H9 (cell line): Measurements from ENCODE around the gene SP140. TPM values are rescaled to one million over a fixed set of nuclear protein-coding genes. Genes with fewer than 3 reads are reported as not detected.

Source experiments
- DNase-seq: peaks from one replicate; pipeline ENCODE4 v3.0.0-alpha.2; 2017
- H2AFZ ChIP-seq: one replicate; pipeline ENCODE4 v1.6.1; 2013; ENCODE audit warnings: mild to moderate bottlenecking, low read length, control low read depth, moderate library complexity
- H2AK5ac ChIP-seq: 2 replicates; pipeline ENCODE4 v1.6.1; 2013; ENCODE audit warnings: low read length, control low read depth, mixed read lengths; ENCODE audit not compliant: insufficient read length
- H2BK120ac ChIP-seq: one replicate; pipeline ENCODE4 v1.6.1; 2013; ENCODE audit warnings: low read depth, mild to moderate bottlenecking, low read length, control low read depth, inconsistent platforms; ENCODE audit not compliant: poor library complexity, severe bottlenecking
- H2BK12ac ChIP-seq: 2 replicates; pipeline ENCODE4 v1.6.1; 2013; ENCODE audit warnings: low read length, control low read depth, mixed read lengths, low read depth; ENCODE audit not compliant: insufficient read length
- H2BK15ac ChIP-seq: 2 replicates; pipeline ENCODE4 v1.6.1; 2013; ENCODE audit warnings: low read depth, low read length, control low read depth
- H2BK20ac ChIP-seq: one replicate; pipeline ENCODE4 v1.6.1; 2013; ENCODE audit warnings: low read depth, mild to moderate bottlenecking, low read length, control low read depth, inconsistent platforms; ENCODE audit not compliant: poor library complexity, severe bottlenecking
- H2BK5ac ChIP-seq: 2 replicates; pipeline ENCODE4 v1.6.1; 2013; ENCODE audit warnings: low read length, control low read depth, mixed read lengths; ENCODE audit not compliant: insufficient read length
- H3K14ac ChIP-seq: 2 replicates; pipeline ENCODE4 v1.6.1; 2013; ENCODE audit warnings: low read length, control low read depth; ENCODE audit not compliant: insufficient read depth
- H3K18ac ChIP-seq: 2 replicates; pipeline ENCODE4 v1.6.1; 2013; ENCODE audit warnings: low read depth, mild to moderate bottlenecking, mixed read lengths, low read length, control low read depth; ENCODE audit not compliant: insufficient read length
- H3K23ac ChIP-seq: 2 replicates; pipeline ENCODE4 v1.6.1; 2013; ENCODE audit warnings: low read length, control low read depth, mixed read lengths, low read depth; ENCODE audit not compliant: insufficient read length
- H3K23me2 ChIP-seq: 2 replicates; pipeline ENCODE4 v1.6.1; 2013; ENCODE audit warnings: low read depth, mild to moderate bottlenecking, mixed read lengths, low read length, control low read depth; ENCODE audit not compliant: insufficient read length, poor library complexity, severe bottlenecking
- H3K27ac ChIP-seq: 2 replicates; pipeline ENCODE4 v1.5.1; 2013; ENCODE audit warnings: low read length, control low read depth, mixed read lengths, low read depth; ENCODE audit not compliant: insufficient read length
- H3K27me3 ChIP-seq: 2 replicates; pipeline ENCODE4 v1.6.1; 2013; ENCODE audit warnings: low read length, control low read depth, inconsistent platforms; ENCODE audit not compliant: insufficient read depth
- H3K4ac ChIP-seq: 2 replicates; pipeline ENCODE4 v1.6.1; 2013; ENCODE audit warnings: low read depth, mild to moderate bottlenecking, control low read depth, inconsistent platforms, low read length, moderate library complexity
- H3K4me1 ChIP-seq: 2 replicates; pipeline ENCODE4 v1.6.1; 2013; ENCODE audit warnings: low read length, control low read depth, inconsistent platforms; ENCODE audit not compliant: insufficient read depth
- H3K4me2 ChIP-seq: 2 replicates; pipeline ENCODE4 v1.6.1; 2013; ENCODE audit warnings: low read length, control low read depth, mixed read lengths; ENCODE audit not compliant: insufficient read length, insufficient read depth
- H3K56ac ChIP-seq: 2 replicates; pipeline ENCODE4 v1.6.1; 2013; ENCODE audit warnings: low read depth, mild to moderate bottlenecking, mixed read lengths, low read length, control low read depth; ENCODE audit not compliant: insufficient read length
- H3K79me1 ChIP-seq: 2 replicates; pipeline ENCODE4 v1.6.1; 2013; ENCODE audit warnings: low read depth, mild to moderate bottlenecking, moderate library complexity, low read length, control low read depth, inconsistent platforms; ENCODE audit not compliant: insufficient read depth, poor library complexity, severe bottlenecking
- H3K79me2 ChIP-seq: 2 replicates; pipeline ENCODE4 v1.6.1; 2013; ENCODE audit warnings: low read length, control low read depth, inconsistent platforms; ENCODE audit not compliant: insufficient read depth
- H3K9ac ChIP-seq: 2 replicates; pipeline ENCODE4 v1.6.1; 2013; ENCODE audit warnings: low read length, control low read depth, mixed read lengths; ENCODE audit not compliant: insufficient read length; ENCODE audit errors: extremely low read depth
- H3K9me3 ChIP-seq: one replicate; pipeline ENCODE4 v1.6.1; 2013; ENCODE audit warnings: low read depth, low read length, inconsistent platforms; ENCODE audit not compliant: control insufficient read depth
- H3T11ph ChIP-seq: one replicate; pipeline ENCODE4 v1.6.1; 2013; ENCODE audit warnings: mild to moderate bottlenecking, low read length, control low read depth, inconsistent platforms
- H4K20me1 ChIP-seq: one replicate; pipeline ENCODE4 v1.6.1; 2013; ENCODE audit not compliant: control insufficient read depth, insufficient read length, insufficient read depth
- H4K5ac ChIP-seq: 2 replicates; pipeline ENCODE4 v1.6.1; 2013; ENCODE audit warnings: low read depth, mild to moderate bottlenecking, mixed read lengths, low read length, control low read depth; ENCODE audit not compliant: insufficient read length
- H4K8ac ChIP-seq: replicated peaks from 2 replicates; pipeline ENCODE4 v1.6.1; 2013; ENCODE audit warnings: low read length, control low read depth, mixed read lengths, low read depth; ENCODE audit not compliant: insufficient read length
- H4K91ac ChIP-seq: 2 replicates; pipeline ENCODE4 v1.6.1; 2013; ENCODE audit warnings: low read depth, mild to moderate bottlenecking, moderate library complexity, mixed read lengths, low read length, control low read depth; ENCODE audit not compliant: insufficient read length
- H3K27ac Mint-ChIP-seq, 3 experiments: 2 replicates in 2 of 3; 3 replicates in 1 of 3; pipeline ENCODE4 v1.8.0; 2020 to 2021; ENCODE audit warnings: mixed read lengths in 3 of 3, mild to moderate bottlenecking in 1 of 3, moderate library complexity in 1 of 3
- H3K27me3 Mint-ChIP-seq: 2 replicates; pipeline ENCODE4 v1.8.0; 2021; ENCODE audit warnings: low read depth, mild to moderate bottlenecking, moderate library complexity, mixed read lengths
- H3K36me3 Mint-ChIP-seq, 3 experiments: 2 replicates in 2 of 3; 3 replicates in 1 of 3; pipeline ENCODE4 v1.8.0; 2020 to 2021; ENCODE audit warnings: low read depth in 3 of 3, mixed read lengths in 3 of 3; ENCODE audit not compliant: insufficient read depth in 1 of 3
- H3K4me1 Mint-ChIP-seq, 2 experiments: 2 replicates each; pipeline ENCODE4 v1.8.0; 2020; ENCODE audit warnings: mixed read lengths in 2 of 2
- H3K4me3 Mint-ChIP-seq, 2 experiments: 2 replicates in 1 of 2; 3 replicates in 1 of 2; pipeline ENCODE4 v1.8.0; 2020 to 2021; ENCODE audit warnings: mild to moderate bottlenecking in 2 of 2, mixed read lengths in 2 of 2, moderate library complexity in 1 of 2
- H3K9me3 Mint-ChIP-seq, 2 experiments: 2 replicates in 1 of 2; 3 replicates in 1 of 2; pipeline ENCODE4 v1.8.0; 2020; ENCODE audit warnings: mild to moderate bottlenecking in 2 of 2, mixed read lengths in 2 of 2, moderate library complexity in 1 of 2
- CTCF ChIP-seq: fragments of 200-600 bp; sonication (generic); conservative IDR thresholded peaks from 3 replicates; pipeline ENCODE4 v1.8.0; 2021; ENCODE audit warnings: antibody characterized with exemption, mild to moderate bottlenecking
- WGBS: extraction: QIAGEN DNeasy Blood & Tissue Kit; methylation state at CpG from one replicate; pipeline ENCODE4 v1.1.7; 2013; ENCODE audit warnings: missing lambda C conversion rate, low lambda C conversion rate, mixed read lengths; ENCODE audit not compliant: insufficient read length; ENCODE audit errors: extremely low coverage; 5-methylcytosine and 5-hydroxymethylcytosine counted together
- total RNA-seq: library from RNA; stranded (reverse); gene quantifications from 2 replicates; pipeline ENCODE4 v1.2.1, GENCODE V29; 2021

SP140 gene
- total RNA-seq, 1 experiment from 2014 or later = 0.31 TPM

- Mint-ChIP-seq H3K4me1 (peaks cover 5% of the 10 kb centered on the region in 2 experiments; a peak in 2 of 4 replicates), H3K36me3 (peaks cover 10 to 16% (median 13%) of the 10 kb centered on the region in 3 experiments; a peak in 6 of 7 replicates), H3K4me3 (no peak overlapping the region), H3K9me3 (peaks cover 22 to 25% of the 10 kb centered on the region in 2 experiments), H3K27me3 (no peaks in the 10 kb centered on the region), H3K27ac (no peak overlapping the region)
- Histone ChIP-seq H3K27ac (no peak overlapping the region), H3K79me1 (no peaks in the 10 kb centered on the region), H3K23me2 (no peaks in the 10 kb centered on the region), H4K8ac (no peak overlapping the region), H3K27me3 (no peaks in the 10 kb centered on the region), H3K79me2 (no peaks in the 10 kb centered on the region), H4K20me1 (no peaks in the 10 kb centered on the region), H2AK5ac (no peak overlapping the region), H3T11ph (no peak overlapping the region), H4K5ac (no peak overlapping the region), H3K4ac (no peak overlapping the region), H3K4me2 (no peak overlapping the region), H3K56ac (no peak overlapping the region), H3K9me3 (peaks cover 14% of the 10 kb centered on the region), H4K91ac (no peak overlapping the region), H2AFZ (no peak overlapping the region), H2BK5ac (no peak overlapping the region), H2BK15ac (no peak overlapping the region), H2BK120ac (no peak overlapping the region), H3K23ac (no peak overlapping the region), H3K9ac (no peak overlapping the region), H2BK20ac (no peak overlapping the region), H3K4me1 (no peaks in the 10 kb centered on the region), H3K14ac (no peak overlapping the region), H2BK12ac (no peak overlapping the region), H3K18ac (no peak overlapping the region)
- peak; percentile 47; the same call in 2 of the 3 replicates for TF ChIP-seq CTCF
- DNase-seq = no peak
- WGBS = 100% methylated on average over 2 of the region's 18 CpGs
Measured at GRCh38 chr2:230323385-230324106, 98.0 kb downstream of the SP140 start.
